ENCODE measurements around the gene KIAA1191. TPM values are rescaled to one million over a fixed set of nuclear protein-coding genes. Genes with fewer than 3 reads are reported as not detected.
"Not testable (repeated sequence)": the region's sequence is repeated elsewhere in the genome, so short reads cannot be mapped to it uniquely, and the experiment has no call there.

The KIAA1191 gene
- polyA plus RNA-seq (2011; rRNA removed): 98.3 and 113 TPM in 2 replicates
- polyA minus RNA-seq (2011; rRNA and poly(A)+ RNA removed): 113 and 129 TPM in 2 replicates

GRCh38 chr5:176361437-176362232 lies at the start of gene KIAA1191:
Gene KIAA1191 (minus strand): TSS chr5:176361764. CDS start chr5:176359508, 2,256 bp downstream.
- DNase-seq (ENCODE audit: low read depth, low spot score): peak; percentile 63
- no peaks in the 10 kb centered on the region for H3K27me3 ChIP-seq (ENCODE audit: control insufficient read depth, insufficient read depth, low read length)
- CTCF ChIA-PET: interaction anchor here (0.7 to 2.8 kb wide), 5 partner anchors 87 to 632 kb away, joined by 3 to 13 read pairs (median 4); partner anchors contain the start of gene FAF2
- TF ChIP-seq CTCF (IDR thresholded peaks at IDR 0.05; ENCODE audit: low read depth, low read length): peak; percentile 30; the same call in 1 of the 2 replicates
- H3K4me3 ChIP-seq (ENCODE audit: low read depth, low read length): peak within 1 kb of the TSS; percentile 95
- H3K27ac ChIP-seq (ENCODE audit: low read depth, low read length): peak within 1 kb of the TSS; percentile 39
- H3K9me3 ChIP-seq (ENCODE audit: control insufficient read depth, insufficient read depth, low read length): peaks cover 4% of the 10 kb centered on the region; the same call in 1 of the 2 replicates
- POLR2A ChIA-PET: interaction anchor here (0.7 to 0.8 kb wide), 2 partner anchors 175 to 210 kb away, joined by 3 read pairs; no protein-coding TSS in a partner anchor

GRCh38 chr5:176410486-176411180 lies 49.1 kb upstream of the KIAA1191 start:
- no peak for TF ChIP-seq CTCF (IDR thresholded peaks at IDR 0.05; ENCODE audit: low read depth, low read length)
- CTCF ChIA-PET: interaction anchor here (3.4 kb wide), 1 partner anchor 37 kb away, joined by 22 read pairs; the partner anchor contains the start of gene FAF2
- no peaks in the 10 kb centered on the region; the same call in 1 of the 2 replicates for H3K9me3 ChIP-seq (ENCODE audit: control insufficient read depth, insufficient read depth, low read length)
- DNase-seq (ENCODE audit: low read depth, low spot score): no peak
- POLR2A ChIA-PET: no interaction called here
- H3K27me3 ChIP-seq (ENCODE audit: control insufficient read depth, insufficient read depth, low read length): no peaks in the 10 kb centered on the region
- H3K27ac ChIP-seq (ENCODE audit: low read depth, low read length): no peak overlapping the region
- H3K4me3 ChIP-seq (ENCODE audit: low read depth, low read length): no peak overlapping the region

- Histone ChIP-seq H3K9me3 (ENCODE audit: control insufficient read depth, insufficient read depth, low read length) (no peaks in the 10 kb centered on the region; the same call in 1 of the 2 replicates), H3K27me3 (ENCODE audit: control insufficient read depth, insufficient read depth, low read length) (no peaks in the 10 kb centered on the region), H3K4me3 (ENCODE audit: low read depth, low read length) (no peak overlapping the region), H3K27ac (ENCODE audit: low read depth, low read length) (no peak overlapping the region)
- ChIA-PET CTCF (interaction anchor here (3.4 kb wide), 1 partner anchor 38 kb away, joined by 22 read pairs; the partner anchor contains the start of gene FAF2), POLR2A (no interaction called here)
- no peak for TF ChIP-seq CTCF (IDR thresholded peaks at IDR 0.05; ENCODE audit: low read depth, low read length)
- DNase-seq (ENCODE audit: low read depth, low spot score): no peak
Observed at GRCh38 chr5:176409765-176410164, 48.2 kb upstream of the KIAA1191 start.

GRCh38 chr5:176408590-176408989 lies 47.0 kb upstream of the KIAA1191 start:
- no peak overlapping the region for H3K27ac ChIP-seq (ENCODE audit: low read depth, low read length)
- no peak for TF ChIP-seq CTCF (IDR thresholded peaks at IDR 0.05; ENCODE audit: low read depth, low read length)
- POLR2A ChIA-PET: no interaction called here
- no peaks in the 10 kb centered on the region; the same call in 1 of the 2 replicates for H3K9me3 ChIP-seq (ENCODE audit: control insufficient read depth, insufficient read depth, low read length)
- H3K27me3 ChIP-seq (ENCODE audit: control insufficient read depth, insufficient read depth, low read length): no peaks in the 10 kb centered on the region
- DNase-seq (ENCODE audit: low read depth, low spot score): no peak
- CTCF ChIA-PET: interaction anchor here (0.5 to 3.4 kb wide), 4 partner anchors 8 to 1763 kb away, joined by 3 to 22 read pairs (median 6); partner anchors contain the start of gene FAF2
- no peak overlapping the region for H3K4me3 ChIP-seq (ENCODE audit: low read depth, low read length)

- H3K27me3 ChIP-seq (ENCODE audit: control insufficient read depth, insufficient read depth, low read length); H3K4me3 ChIP-seq (ENCODE audit: low read depth, low read length); H3K27ac ChIP-seq (ENCODE audit: low read depth, low read length); DNase-seq (ENCODE audit: low read depth, low spot score); POLR2A ChIA-PET; H3K9me3 ChIP-seq (ENCODE audit: control insufficient read depth, insufficient read depth, low read length): not testable (repeated sequence)
- CTCF ChIA-PET: interaction anchor here (1.0 to 3.4 kb wide), 2 partner anchors 9 to 40 kb away, joined by 3 to 22 read pairs; partner anchors contain the start of gene FAF2
Observed at GRCh38 chr5:176408252-176408573, 46.6 kb upstream of the KIAA1191 start.
